Hepatocyte (in vitro differentiated cells): ENCODE data around the gene INTS3.

Source experiments
- EZH2phosphoT487 ChIP-seq: fragments of 200-600 bp; sonication (generic); IDR thresholded peaks from one replicate; pipeline ENCODE4 v1.6.1; 2018; ENCODE audit warnings: antibody characterized with exemption, mild to moderate bottlenecking, low read depth, moderate library complexity; ENCODE audit not compliant: unreplicated experiment, severe bottlenecking
- TF ChIP-seq, protein P1 (sequence below): fragments of 200-600 bp; sonication (generic); IDR thresholded peaks from 2 replicates; pipeline ENCODE4 v1.5.1; 2016; ENCODE audit warnings: antibody characterized with exemption, mild to moderate bottlenecking; ENCODE audit not compliant: poor library complexity

DNA sequence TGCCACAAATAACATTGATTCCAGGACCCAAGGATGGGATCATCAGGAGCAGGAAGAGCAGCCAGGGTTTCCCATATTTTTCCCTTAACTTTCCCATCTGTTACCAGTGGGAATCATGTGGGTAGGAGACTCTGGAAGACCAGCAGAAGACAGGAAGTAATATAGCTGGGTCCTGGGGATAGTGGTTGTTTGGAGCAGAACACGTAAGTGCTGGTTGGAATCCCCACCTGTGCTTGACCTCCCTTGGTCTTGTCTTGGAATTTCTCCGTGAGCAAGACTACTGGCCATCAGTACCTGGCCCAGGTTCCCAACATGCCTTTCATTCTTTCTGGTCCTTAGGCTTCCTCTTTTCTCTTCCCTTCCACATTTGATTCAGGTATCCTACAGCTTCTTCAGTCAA is 26.4 kb downstream of the INTS3 start:
- TF ChIP-seq, protein P1, sequence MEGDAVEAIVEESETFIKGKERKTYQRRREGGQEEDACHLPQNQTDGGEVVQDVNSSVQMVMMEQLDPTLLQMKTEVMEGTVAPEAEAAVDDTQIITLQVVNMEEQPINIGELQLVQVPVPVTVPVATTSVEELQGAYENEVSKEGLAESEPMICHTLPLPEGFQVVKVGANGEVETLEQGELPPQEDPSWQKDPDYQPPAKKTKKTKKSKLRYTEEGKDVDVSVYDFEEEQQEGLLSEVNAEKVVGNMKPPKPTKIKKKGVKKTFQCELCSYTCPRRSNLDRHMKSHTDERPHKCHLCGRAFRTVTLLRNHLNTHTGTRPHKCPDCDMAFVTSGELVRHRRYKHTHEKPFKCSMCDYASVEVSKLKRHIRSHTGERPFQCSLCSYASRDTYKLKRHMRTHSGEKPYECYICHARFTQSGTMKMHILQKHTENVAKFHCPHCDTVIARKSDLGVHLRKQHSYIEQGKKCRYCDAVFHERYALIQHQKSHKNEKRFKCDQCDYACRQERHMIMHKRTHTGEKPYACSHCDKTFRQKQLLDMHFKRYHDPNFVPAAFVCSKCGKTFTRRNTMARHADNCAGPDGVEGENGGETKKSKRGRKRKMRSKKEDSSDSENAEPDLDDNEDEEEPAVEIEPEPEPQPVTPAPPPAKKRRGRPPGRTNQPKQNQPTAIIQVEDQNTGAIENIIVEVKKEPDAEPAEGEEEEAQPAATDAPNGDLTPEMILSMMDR, result no peak
- TF ChIP-seq EZH2phosphoT487, result no peak
